ENCODE measurements around the gene OR1I1. TPM values are rescaled to one million over a fixed set of nuclear protein-coding genes. Genes with fewer than 3 reads are reported as not detected.

Gene OR1I1, protein sequence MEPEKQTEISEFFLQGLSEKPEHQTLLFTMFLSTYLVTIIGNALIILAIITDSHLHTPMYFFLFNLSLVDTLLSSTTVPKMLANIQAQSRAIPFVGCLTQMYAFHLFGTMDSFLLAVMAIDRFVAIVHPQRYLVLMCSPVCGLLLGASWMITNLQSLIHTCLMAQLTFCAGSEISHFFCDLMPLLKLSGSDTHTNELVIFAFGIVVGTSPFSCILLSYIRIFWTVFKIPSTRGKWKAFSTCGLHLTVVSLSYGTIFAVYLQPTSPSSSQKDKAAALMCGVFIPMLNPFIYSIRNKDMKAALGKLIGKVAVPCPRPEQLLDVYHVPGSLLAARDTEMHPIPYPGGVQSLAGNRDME
- total RNA-seq (not detected), total RNA-seq (0 to 0.07 (median 0) reads per million in 29 experiments)
- total RNA-seq (2013), result not detected

GRCh38 chr19:15081911-15082310, at the start of gene OR1I1:
Gene OR1I1 (plus strand): TSS chr19:15082211. CDS start chr19:15087066, 4,855 bp downstream.
- Histone ChIP-seq H3K36me3 (ENCODE audit: control insufficient read depth in 2 of 2, extremely low read depth in 1 of 2, insufficient read depth in 1 of 2, low read length in 1 of 2) (no peaks in the 10 kb centered on the region), H3K27me3 (replicated peaks in 1 of 2; ENCODE audit: control insufficient read depth in 2 of 2, extremely low read depth in 1 of 2, insufficient read depth in 2 of 2, low read length in 1 of 2) (peaks cover 2 to 49% of the 10 kb centered on the region in 2 experiments), H3K27ac (ENCODE audit: low read length) (no peak within 1 kb of the TSS), H3K4me3 (ENCODE audit: control insufficient read depth in 1 of 2, extremely low read depth in 1 of 2, low read length in 1 of 2) (no peak within 1 kb of the TSS), H3K4me1 (ENCODE audit: control insufficient read depth in 1 of 2, extremely low read depth in 1 of 2, insufficient read depth in 2 of 2, low read length in 2 of 2) (no peaks in the 10 kb centered on the region), H3K9me3 (no peaks in the 10 kb centered on the region)
- DNase-seq, result no peak
- no peak within 1 kb of the TSS for H3K27ac Mint-ChIP-seq
- ChIA-PET POLR2A (no interaction called here), CTCF (interaction anchor here in 1 of 2 donors (0.5 kb wide), 1 partner anchor 1034 kb away, joined by 8 read pairs; no protein-coding TSS in a partner anchor)
- H3K36me3 Mint-ChIP-seq, result no peaks in the 10 kb centered on the region
- WGBS (ENCODE audit: insufficient coverage), result 82% methylated on average over 3 of the region's 6 CpGs
- H3K4me1 Mint-ChIP-seq, result no peaks in the 10 kb centered on the region
- peaks cover 23 to 38% of the 10 kb centered on the region in 2 donors for H3K27me3 Mint-ChIP-seq
- H3K4me3 Mint-ChIP-seq, result no peak within 1 kb of the TSS
- H3K9me3 Mint-ChIP-seq, result no peaks in the 10 kb centered on the region
- no peak for ATAC-seq (replicated peaks in 1 of 4)

- no peak for ATAC-seq (replicated peaks in 1 of 4)
- H3K4me3 ChIP-seq (ENCODE audit: control insufficient read depth in 1 of 2, extremely low read depth in 1 of 2, low read length in 1 of 2), result no peak overlapping the region
- H3K9me3 ChIP-seq, result no peaks in the 10 kb centered on the region
- H3K27me3 ChIP-seq (replicated peaks in 1 of 2; ENCODE audit: control insufficient read depth in 2 of 2, extremely low read depth in 1 of 2, insufficient read depth in 2 of 2, low read length in 1 of 2), result peaks cover 0 to 16% of the 10 kb centered on the region in 2 experiments
- Mint-ChIP-seq H3K36me3 (no peaks in the 10 kb centered on the region), H3K4me3 (no peak overlapping the region), H3K27me3 (peaks cover 29 to 40% of the 10 kb centered on the region in 2 donors), H3K9me3 (no peaks in the 10 kb centered on the region), H3K4me1 (no peaks in the 10 kb centered on the region), H3K27ac (no peak overlapping the region)
- no peak for DNase-seq
- no peaks in the 10 kb centered on the region for H3K4me1 ChIP-seq (ENCODE audit: control insufficient read depth in 1 of 2, extremely low read depth in 1 of 2, insufficient read depth in 2 of 2, low read length in 2 of 2)
- H3K27ac ChIP-seq (ENCODE audit: low read length), result no peak overlapping the region
- ChIA-PET POLR2A (no interaction called here), CTCF (no interaction called here)
- no peaks in the 10 kb centered on the region for H3K36me3 ChIP-seq (ENCODE audit: control insufficient read depth in 2 of 2, extremely low read depth in 1 of 2, insufficient read depth in 1 of 2, low read length in 1 of 2)
- no CpG with 5 or more reads among the region's 1 CpG for WGBS (ENCODE audit: insufficient coverage)
Observed at GRCh38 chr19:15035795-15036311, 46.2 kb upstream of the OR1I1 start.

GRCh38 chr19:15037586-15037985, 44.4 kb upstream of the OR1I1 start:
- POLR2A ChIA-PET, result no interaction called here
- DNase-seq (no peak), ATAC-seq (replicated peaks in 1 of 4) (no peak)
- CTCF ChIA-PET, result no interaction called here
- H3K9me3 Mint-ChIP-seq, result no peaks in the 10 kb centered on the region
- H3K27me3 ChIP-seq (replicated peaks in 1 of 2; ENCODE audit: control insufficient read depth in 2 of 2, extremely low read depth in 1 of 2, insufficient read depth in 2 of 2, low read length in 1 of 2), result peaks cover 0 to 28% of the 10 kb centered on the region in 2 experiments
- no peaks in the 10 kb centered on the region for H3K36me3 ChIP-seq (ENCODE audit: control insufficient read depth in 2 of 2, extremely low read depth in 1 of 2, insufficient read depth in 1 of 2, low read length in 1 of 2)
- no peak overlapping the region for H3K27ac ChIP-seq (ENCODE audit: low read length)
- no peaks in the 10 kb centered on the region for H3K4me1 ChIP-seq (ENCODE audit: control insufficient read depth in 1 of 2, extremely low read depth in 1 of 2, insufficient read depth in 2 of 2, low read length in 2 of 2)
- WGBS (ENCODE audit: insufficient coverage), result 75% methylated on average over 2 of the region's 4 CpGs
- no peaks in the 10 kb centered on the region for H3K9me3 ChIP-seq
- no peak overlapping the region for H3K4me3 ChIP-seq (ENCODE audit: control insufficient read depth in 1 of 2, extremely low read depth in 1 of 2, low read length in 1 of 2)
- H3K36me3 Mint-ChIP-seq, result no peaks in the 10 kb centered on the region
- no peak overlapping the region for H3K27ac Mint-ChIP-seq
- H3K4me3 Mint-ChIP-seq, result no peak overlapping the region
- H3K27me3 Mint-ChIP-seq, result peaks cover 25 to 29% of the 10 kb centered on the region in 2 donors
- H3K4me1 Mint-ChIP-seq, result no peaks in the 10 kb centered on the region

GRCh38 chr19:15038294-15038693, 43.7 kb upstream of the OR1I1 start:
- DNase-seq (no peak), ATAC-seq (replicated peaks in 1 of 4) (no peak)
- Histone ChIP-seq H3K4me1 (ENCODE audit: control insufficient read depth in 1 of 2, extremely low read depth in 1 of 2, insufficient read depth in 2 of 2, low read length in 2 of 2) (no peaks in the 10 kb centered on the region), H3K4me3 (ENCODE audit: control insufficient read depth in 1 of 2, extremely low read depth in 1 of 2, low read length in 1 of 2) (no peak overlapping the region), H3K27ac (ENCODE audit: low read length) (no peak overlapping the region), H3K27me3 (replicated peaks in 1 of 2; ENCODE audit: control insufficient read depth in 2 of 2, extremely low read depth in 1 of 2, insufficient read depth in 2 of 2, low read length in 1 of 2) (peaks cover 0 to 27% of the 10 kb centered on the region in 2 experiments), H3K9me3 (no peaks in the 10 kb centered on the region), H3K36me3 (ENCODE audit: control insufficient read depth in 2 of 2, extremely low read depth in 1 of 2, insufficient read depth in 1 of 2, low read length in 1 of 2) (no peaks in the 10 kb centered on the region)
- Mint-ChIP-seq H3K4me3 (no peak overlapping the region), H3K27me3 (peaks cover 25 to 27% of the 10 kb centered on the region in 2 donors), H3K36me3 (no peaks in the 10 kb centered on the region), H3K4me1 (no peaks in the 10 kb centered on the region), H3K27ac (no peak overlapping the region), H3K9me3 (no peaks in the 10 kb centered on the region)
- POLR2A ChIA-PET, result no interaction called here
- CTCF ChIA-PET, result no interaction called here
- 40% methylated on average over 1 of the region's 3 CpGs for WGBS (ENCODE audit: insufficient coverage)

DNA sequence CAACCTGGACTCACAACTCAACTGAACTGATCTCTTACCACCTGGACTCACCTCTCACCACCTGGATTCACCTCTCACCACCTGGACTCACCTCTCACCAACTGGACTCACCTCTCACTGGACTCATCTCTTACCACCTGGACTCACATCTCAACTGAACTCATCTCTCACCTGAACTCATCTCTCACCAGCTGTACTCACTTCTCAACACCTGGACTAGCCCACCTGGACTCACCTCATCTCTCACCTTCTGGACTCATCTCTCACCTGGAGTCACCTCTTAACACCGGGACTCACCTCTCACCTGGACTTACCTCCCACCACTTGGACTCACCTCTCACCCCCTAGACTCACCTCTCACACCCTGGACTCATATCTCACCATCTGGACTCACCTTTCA, 40.0 kb upstream of the OR1I1 start:
- H3K9me3 Mint-ChIP-seq, result no peaks in the 10 kb centered on the region
- H3K4me3 ChIP-seq (ENCODE audit: control insufficient read depth in 1 of 2, extremely low read depth in 1 of 2, low read length in 1 of 2), result no peak overlapping the region
- H3K9me3 ChIP-seq, result no peaks in the 10 kb centered on the region
- H3K4me1 ChIP-seq (ENCODE audit: control insufficient read depth in 1 of 2, extremely low read depth in 1 of 2, insufficient read depth in 2 of 2, low read length in 2 of 2), result no peaks in the 10 kb centered on the region
- DNase-seq (no peak), ATAC-seq (replicated peaks in 1 of 4) (no peak)
- H3K27me3 Mint-ChIP-seq, result peaks cover 24 to 27% of the 10 kb centered on the region in 2 donors
- no peaks in the 10 kb centered on the region for H3K36me3 Mint-ChIP-seq
- H3K27ac Mint-ChIP-seq, result no peak overlapping the region
- CTCF ChIA-PET, result no interaction called here
- no peaks in the 10 kb centered on the region for H3K4me1 Mint-ChIP-seq
- POLR2A ChIA-PET, result no interaction called here
- no peak overlapping the region for H3K27ac ChIP-seq (ENCODE audit: low read length)
- no peaks in the 10 kb centered on the region for H3K36me3 ChIP-seq (ENCODE audit: control insufficient read depth in 2 of 2, extremely low read depth in 1 of 2, insufficient read depth in 1 of 2, low read length in 1 of 2)
- H3K27me3 ChIP-seq (replicated peaks in 1 of 2; ENCODE audit: control insufficient read depth in 2 of 2, extremely low read depth in 1 of 2, insufficient read depth in 2 of 2, low read length in 1 of 2), result peaks cover 0 to 28% of the 10 kb centered on the region in 2 experiments
- WGBS (ENCODE audit: insufficient coverage), result 80% methylated on average over 1 of the region's 1 CpG
- no peak overlapping the region for H3K4me3 Mint-ChIP-seq

DNA sequence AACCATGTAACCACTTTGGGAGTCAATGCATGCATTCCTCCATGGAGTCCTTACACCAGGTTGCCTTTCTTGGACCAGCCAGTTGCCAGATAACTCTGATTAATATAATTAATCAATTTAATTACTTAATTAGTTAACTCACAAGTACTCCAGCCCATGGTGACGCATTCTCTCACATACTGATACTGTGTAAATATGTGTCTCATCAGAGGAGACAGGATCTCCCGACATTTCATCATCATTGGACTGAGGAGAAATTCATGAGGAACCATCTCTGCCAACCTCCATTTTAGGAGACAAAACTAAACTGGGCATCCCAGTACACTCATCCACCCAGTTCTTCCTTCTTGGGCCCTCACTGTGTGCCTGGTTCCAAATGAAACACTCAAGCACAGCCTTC, 39.2 kb upstream of the OR1I1 start:
- no peaks in the 10 kb centered on the region for H3K36me3 Mint-ChIP-seq
- ChIA-PET CTCF (no interaction called here), POLR2A (no interaction called here)
- no peak overlapping the region for H3K27ac Mint-ChIP-seq
- H3K4me1 Mint-ChIP-seq, result no peaks in the 10 kb centered on the region
- H3K27me3 ChIP-seq (replicated peaks in 1 of 2; ENCODE audit: control insufficient read depth in 2 of 2, extremely low read depth in 1 of 2, insufficient read depth in 2 of 2, low read length in 1 of 2), result peaks cover 0 to 30% of the 10 kb centered on the region in 2 experiments
- H3K4me3 ChIP-seq (ENCODE audit: control insufficient read depth in 1 of 2, extremely low read depth in 1 of 2, low read length in 1 of 2), result no peak overlapping the region
- H3K4me3 Mint-ChIP-seq, result no peak overlapping the region
- DNase-seq, result no peak
- no peaks in the 10 kb centered on the region for H3K9me3 Mint-ChIP-seq
- no CpG with 5 or more reads among the region's 2 CpGs for WGBS (ENCODE audit: insufficient coverage)
- ATAC-seq (replicated peaks in 1 of 4), result no peak
- no peaks in the 10 kb centered on the region for H3K9me3 ChIP-seq
- peaks cover 29 to 31% of the 10 kb centered on the region in 2 donors for H3K27me3 Mint-ChIP-seq
- H3K36me3 ChIP-seq (ENCODE audit: control insufficient read depth in 2 of 2, extremely low read depth in 1 of 2, insufficient read depth in 1 of 2, low read length in 1 of 2), result no peaks in the 10 kb centered on the region
- H3K4me1 ChIP-seq (ENCODE audit: control insufficient read depth in 1 of 2, extremely low read depth in 1 of 2, insufficient read depth in 2 of 2, low read length in 2 of 2), result no peaks in the 10 kb centered on the region
- no peak overlapping the region for H3K27ac ChIP-seq (ENCODE audit: low read length)

Measured in T-cell (primary cell).